ENCODE results near the gene THPO.
"Not testable (repeated sequence)": the region's sequence is repeated elsewhere in the genome, so short reads cannot be mapped to it uniquely, and the experiment has no call there.

The THPO gene

DNA sequence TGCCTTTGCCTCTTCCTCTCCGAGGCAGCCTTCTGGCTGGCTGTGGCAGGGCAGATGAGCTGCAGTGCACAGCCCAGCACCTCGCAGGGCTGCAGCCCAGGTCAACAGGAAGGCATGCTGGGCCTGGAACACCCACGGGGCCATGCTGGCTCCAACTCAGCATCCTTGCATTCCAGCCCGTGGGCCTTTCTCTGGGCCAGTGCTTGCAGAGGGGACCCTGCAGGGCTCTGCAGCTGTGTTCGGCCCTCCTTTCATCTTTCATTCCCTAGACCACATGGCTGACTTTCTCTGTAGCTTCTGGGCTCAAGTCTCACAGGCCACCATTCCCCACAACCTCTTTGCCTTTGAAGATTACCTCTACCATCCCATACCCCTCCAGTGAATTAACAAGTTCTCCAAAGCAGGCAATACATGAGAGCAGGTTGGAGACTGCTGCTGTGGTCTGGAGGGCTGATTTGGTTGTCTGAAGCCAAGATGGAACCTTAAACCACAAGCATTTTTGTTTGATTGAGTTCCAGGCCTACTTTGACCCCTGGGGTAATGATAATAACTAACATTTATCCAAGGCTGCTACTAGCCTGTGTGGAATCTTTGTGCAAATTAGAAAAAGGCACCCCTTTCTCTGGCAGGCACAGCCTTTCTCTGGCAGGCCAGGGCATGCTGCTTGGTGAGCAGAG, 34.7 kb downstream of the THPO start:
- Histone ChIP-seq H3K79me2 (ENCODE audit: insufficient read depth, low read length) (no peaks in the 10 kb centered on the region), H3K36me3 (ENCODE audit: low read length) (no peaks in the 10 kb centered on the region), H3F3A (ENCODE audit: insufficient read depth) (no peaks in the 10 kb centered on the region), H4K20me1 (ENCODE audit: low read depth, low read length) (no peaks in the 10 kb centered on the region), H3K4me3 (ENCODE audit: insufficient read depth, low read length, poor library complexity, severe bottlenecking) (no peak overlapping the region), H3K9ac (ENCODE audit: low read length) (no peak overlapping the region), H3K27me3 (ENCODE audit: low read length) (no peaks in the 10 kb centered on the region), H2AFZ (ENCODE audit: low read depth, low read length, severe bottlenecking) (no peak overlapping the region), H3K9me3 (ENCODE audit: insufficient read depth, low read length) (no peaks in the 10 kb centered on the region), H3K27ac (ENCODE audit: low read depth, low read length) (no peak overlapping the region), H3K9me2 (replicated peaks; ENCODE audit: insufficient read depth, low read length) (no peaks in the 10 kb centered on the region), H3K4me2 (ENCODE audit: low read depth, low read length, poor library complexity, severe bottlenecking) (no peak overlapping the region)
- TF ChIP-seq, protein P1, sequence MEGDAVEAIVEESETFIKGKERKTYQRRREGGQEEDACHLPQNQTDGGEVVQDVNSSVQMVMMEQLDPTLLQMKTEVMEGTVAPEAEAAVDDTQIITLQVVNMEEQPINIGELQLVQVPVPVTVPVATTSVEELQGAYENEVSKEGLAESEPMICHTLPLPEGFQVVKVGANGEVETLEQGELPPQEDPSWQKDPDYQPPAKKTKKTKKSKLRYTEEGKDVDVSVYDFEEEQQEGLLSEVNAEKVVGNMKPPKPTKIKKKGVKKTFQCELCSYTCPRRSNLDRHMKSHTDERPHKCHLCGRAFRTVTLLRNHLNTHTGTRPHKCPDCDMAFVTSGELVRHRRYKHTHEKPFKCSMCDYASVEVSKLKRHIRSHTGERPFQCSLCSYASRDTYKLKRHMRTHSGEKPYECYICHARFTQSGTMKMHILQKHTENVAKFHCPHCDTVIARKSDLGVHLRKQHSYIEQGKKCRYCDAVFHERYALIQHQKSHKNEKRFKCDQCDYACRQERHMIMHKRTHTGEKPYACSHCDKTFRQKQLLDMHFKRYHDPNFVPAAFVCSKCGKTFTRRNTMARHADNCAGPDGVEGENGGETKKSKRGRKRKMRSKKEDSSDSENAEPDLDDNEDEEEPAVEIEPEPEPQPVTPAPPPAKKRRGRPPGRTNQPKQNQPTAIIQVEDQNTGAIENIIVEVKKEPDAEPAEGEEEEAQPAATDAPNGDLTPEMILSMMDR (IDR thresholded peaks at IDR 0.05; ENCODE audit: insufficient read depth, low read length, poor library complexity, severe bottlenecking) = no peak
- TF ChIP-seq EZH2phosphoT487 (conservative IDR thresholded peaks at IDR 0.05; ENCODE audit: low read length) = no peak

GRCh38 chr3:184341925-184342324, 36.1 kb downstream of the THPO start:
- no peak overlapping the region for H3K9ac ChIP-seq (ENCODE audit: low read length)
- TF ChIP-seq, protein P1 (IDR thresholded peaks at IDR 0.05; ENCODE audit: insufficient read depth, low read length, poor library complexity, severe bottlenecking) = no peak
- no peak for TF ChIP-seq EZH2phosphoT487 (conservative IDR thresholded peaks at IDR 0.05; ENCODE audit: low read length)
- no peaks in the 10 kb centered on the region for H3K79me2 ChIP-seq (ENCODE audit: insufficient read depth, low read length)
- no peaks in the 10 kb centered on the region for H3F3A ChIP-seq (ENCODE audit: insufficient read depth)
- no peaks in the 10 kb centered on the region for H3K36me3 ChIP-seq (ENCODE audit: low read length)
- H3K4me2 ChIP-seq (ENCODE audit: low read depth, low read length, poor library complexity, severe bottlenecking) = no peak overlapping the region
- no peaks in the 10 kb centered on the region for H3K9me2 ChIP-seq (replicated peaks; ENCODE audit: insufficient read depth, low read length)
- H4K20me1 ChIP-seq (ENCODE audit: low read depth, low read length) = no peaks in the 10 kb centered on the region
- H3K4me3 ChIP-seq (ENCODE audit: insufficient read depth, low read length, poor library complexity, severe bottlenecking) = no peak overlapping the region
- H2AFZ ChIP-seq (ENCODE audit: low read depth, low read length, severe bottlenecking) = no peak overlapping the region
- H3K27ac ChIP-seq (ENCODE audit: low read depth, low read length) = no peak overlapping the region
- no peaks in the 10 kb centered on the region for H3K27me3 ChIP-seq (ENCODE audit: low read length)
- H3K9me3 ChIP-seq (ENCODE audit: insufficient read depth, low read length) = no peaks in the 10 kb centered on the region

GRCh38 chr3:184339451-184340135, 38.4 kb downstream of the THPO start:
- not testable (repeated sequence) for H3K9me2 ChIP-seq (replicated peaks; ENCODE audit: insufficient read depth, low read length); H3K9ac ChIP-seq (ENCODE audit: low read length); H3K79me2 ChIP-seq (ENCODE audit: insufficient read depth, low read length); H3K27me3 ChIP-seq (ENCODE audit: low read length); H3K4me2 ChIP-seq (ENCODE audit: low read depth, low read length, poor library complexity, severe bottlenecking); H3K9me3 ChIP-seq (ENCODE audit: insufficient read depth, low read length); H3K27ac ChIP-seq (ENCODE audit: low read depth, low read length); H2AFZ ChIP-seq (ENCODE audit: low read depth, low read length, severe bottlenecking); H3K4me3 ChIP-seq (ENCODE audit: insufficient read depth, low read length, poor library complexity, severe bottlenecking); H3K36me3 ChIP-seq (ENCODE audit: low read length); H4K20me1 ChIP-seq (ENCODE audit: low read depth, low read length)
- peaks cover 11% of the 10 kb centered on the region for H3F3A ChIP-seq (ENCODE audit: insufficient read depth)

- Histone ChIP-seq H3K27me3 (ENCODE audit: low read length) (no peaks in the 10 kb centered on the region), H4K20me1 (ENCODE audit: low read depth, low read length) (peaks cover 1% of the 10 kb centered on the region; the same call in 1 of the 2 replicates), H3K36me3 (ENCODE audit: low read length) (0 out of 2 replicates have a peak, but pooled peaks cover 1% of the 10 kb centered on the region), H3K9me3 (ENCODE audit: insufficient read depth, low read length) (no peaks in the 10 kb centered on the region), H2AFZ (ENCODE audit: low read depth, low read length, severe bottlenecking) (no peak overlapping the region), H3F3A (ENCODE audit: insufficient read depth) (peaks cover 17% of the 10 kb centered on the region), H3K9ac (ENCODE audit: low read length) (no peak overlapping the region), H3K9me2 (replicated peaks; ENCODE audit: insufficient read depth, low read length) (no peaks in the 10 kb centered on the region), H3K79me2 (ENCODE audit: insufficient read depth, low read length) (no peaks in the 10 kb centered on the region), H3K4me3 (ENCODE audit: insufficient read depth, low read length, poor library complexity, severe bottlenecking) (no peak overlapping the region), H3K4me2 (ENCODE audit: low read depth, low read length, poor library complexity, severe bottlenecking) (no peak overlapping the region), H3K27ac (ENCODE audit: low read depth, low read length) (no peak overlapping the region)
- no peak for TF ChIP-seq EZH2phosphoT487 (conservative IDR thresholded peaks at IDR 0.05; ENCODE audit: low read length)
- TF ChIP-seq, protein P1 (IDR thresholded peaks at IDR 0.05; ENCODE audit: insufficient read depth, low read length, poor library complexity, severe bottlenecking) = no peak
Observed at GRCh38 chr3:184339001-184339400, 39.0 kb downstream of the THPO start.

Measured in SU-DHL-6 (cell line).